Breast epithelium (tissue), 4 donors: ENCODE results near the gene HUNK. TPM values are rescaled to one million over a fixed set of nuclear protein-coding genes. Genes with fewer than 3 reads are reported as not detected.
"Not testable (repeated sequence)": the region's sequence is repeated elsewhere in the genome, so short reads cannot be mapped to it uniquely, and the experiment has no call there.

Experiments
- DNase-seq, 2 donors: peaks; one replicate each; pipeline ENCODE4 v3.0.0-alpha.2; 2019; ENCODE audit warnings: low spot score in 2 of 2
- H3K27ac ChIP-seq, 2 donors: fragments of 200-600 bp; sonication (generic) in 1 of 2; one replicate each; pipeline ENCODE4 v1.5.1; 2016 to 2019; ENCODE audit warnings: mild to moderate bottlenecking in 1 of 2
- H3K27me3 ChIP-seq, 2 donors: fragments of 200-600 bp; sonication (generic) in 1 of 2; one replicate each; pipeline versions ENCODE4 v1.5.1 to v1.6.0; 2017 to 2019; ENCODE audit warnings: control low read depth in 1 of 2, mild to moderate bottlenecking in 1 of 2
- H3K36me3 ChIP-seq: fragments of 200-600 bp; one replicate; pipeline ENCODE4 v1.5.1; 2019
- H3K4me1 ChIP-seq, 2 donors: fragments of 200-600 bp; sonication (generic); one replicate each; pipeline ENCODE4 v1.5.1; 2016 to 2019; ENCODE audit warnings: control low read depth in 1 of 2
- H3K4me3 ChIP-seq, 3 donors: fragments of 200-600 bp; sonication (generic); 1 replicate in 2 of 3; 2 replicates in 1 of 3; pipeline ENCODE4 v1.5.1; 2016 to 2019; ENCODE audit warnings: mild to moderate bottlenecking in 3 of 3, moderate library complexity in 2 of 3
- H3K9me3 ChIP-seq, 2 donors: fragments of 200-600 bp; sonication (generic) in 1 of 2; one replicate each; pipeline ENCODE4 v1.5.1; 2016 to 2019; ENCODE audit warnings: control low read depth in 1 of 2
- CTCF ChIP-seq, 3 donors: fragments of 450-650 bp; IDR thresholded peaks; one replicate each; pipeline ENCODE4 v1.5.1; 2016 to 2017; ENCODE audit warnings: antibody characterized with exemption in 3 of 3, mild to moderate bottlenecking in 3 of 3, moderate library complexity in 3 of 3
- POLR2A ChIP-seq: fragments of 450-650 bp; IDR thresholded peaks from one replicate; pipeline ENCODE4 v1.6.1; 2016; ENCODE audit warnings: antibody characterized with exemption, mild to moderate bottlenecking, moderate library complexity
- POLR2AphosphoS5 ChIP-seq, 3 donors: sonication (generic); formaldehyde crosslinking; IDR thresholded peaks; one replicate each; pipeline ENCODE4 v1.6.1; 2017; ENCODE audit warnings: antibody characterized with exemption in 3 of 3
- intact Hi-C: fragments of 100-400 bp; cut with DNase I; formaldehyde crosslinking; loops from one replicate; pipeline ENCODE4 v1.15.1; 2023; ENCODE audit warnings: low total_unique reads
- total RNA-seq, 3 donors: library from RNA; depleted of rRNA; stranded (reverse); fragments of >200 nt; gene quantifications; one replicate each; pipeline ENCODE4 v1.1.0, GENCODE V29; 2016

Gene HUNK
- total RNA-seq, 3 donors from 2014 or later: 0.32 to 2.0 (median 1.3) TPM

GRCh38 chr21:32036756-32037155 is 163.9 kb downstream of the HUNK start:
- TF ChIP-seq POLR2AphosphoS5 (IDR thresholded peaks at IDR 0.05): no peak
- no peak for TF ChIP-seq CTCF (IDR thresholded peaks at IDR 0.05)
- TF ChIP-seq POLR2A: no peak
- Histone ChIP-seq H3K9me3 (no peaks in the 10 kb centered on the region), H3K4me1 (no peaks in the 10 kb centered on the region), H3K27ac (no peak overlapping the region), H3K4me3 (no peak overlapping the region), H3K36me3 (no peaks in the 10 kb centered on the region), H3K27me3 (no peaks in the 10 kb centered on the region)
- DNase-seq: no peak
- intact Hi-C loops: no loop called here

- H3K27ac ChIP-seq, H3K36me3 ChIP-seq, H3K9me3 ChIP-seq, H3K4me1 ChIP-seq, H3K27me3 ChIP-seq, H3K4me3 ChIP-seq, DNase-seq, intact Hi-C loops: not testable (repeated sequence)
Measured at GRCh38 chr21:32038751-32039150, 165.9 kb downstream of the HUNK start.

GRCh38 chr21:32043458-32043857 is 170.6 kb downstream of the HUNK start:
- H3K4me3 ChIP-seq: no peak overlapping the region
- H3K27me3 ChIP-seq: no peaks in the 10 kb centered on the region
- intact Hi-C loops: no loop called here
- H3K27ac ChIP-seq: no peak overlapping the region
- H3K9me3 ChIP-seq: no peaks in the 10 kb centered on the region
- DNase-seq: no peak
- H3K4me1 ChIP-seq: no peaks in the 10 kb centered on the region
- TF ChIP-seq CTCF (IDR thresholded peaks at IDR 0.05) (no peak), POLR2AphosphoS5 (IDR thresholded peaks at IDR 0.05) (no peak), POLR2A (no peak)
- no peaks in the 10 kb centered on the region for H3K36me3 ChIP-seq

- H3K27me3 ChIP-seq: no peaks in the 10 kb centered on the region
- TF ChIP-seq CTCF (IDR thresholded peaks at IDR 0.05) (no peak), POLR2A (no peak), POLR2AphosphoS5 (IDR thresholded peaks at IDR 0.05) (no peak)
- no peaks in the 10 kb centered on the region for H3K9me3 ChIP-seq
- H3K4me3 ChIP-seq: no peak overlapping the region
- H3K4me1 ChIP-seq: no peaks in the 10 kb centered on the region
- H3K36me3 ChIP-seq: no peaks in the 10 kb centered on the region
- no peak overlapping the region for H3K27ac ChIP-seq
- intact Hi-C loops: no loop called here
- DNase-seq: no peak
Measured at GRCh38 chr21:32044205-32045180, 171.7 kb downstream of the HUNK start.

GRCh38 chr21:32046191-32046590 is 173.4 kb downstream of the HUNK start:
- Histone ChIP-seq H3K27ac (no peak overlapping the region), H3K27me3 (no peaks in the 10 kb centered on the region), H3K36me3 (no peaks in the 10 kb centered on the region), H3K4me1 (no peaks in the 10 kb centered on the region), H3K9me3 (peaks cover 0 to 2% of the 10 kb centered on the region in 2 donors), H3K4me3 (no peak overlapping the region)
- no peak for TF ChIP-seq POLR2A
- TF ChIP-seq POLR2AphosphoS5 (IDR thresholded peaks at IDR 0.05): no peak
- TF ChIP-seq CTCF (IDR thresholded peaks at IDR 0.05): no peak
- no peak for DNase-seq
- intact Hi-C loops: no loop called here
